Lower lobe of right lung (tissue), 2 donors: ENCODE results near the gene SACM1L. TPM values are rescaled to one million over a fixed set of nuclear protein-coding genes. Genes with fewer than 3 reads are reported as not detected.

Source experiments
- ATAC-seq, 2 donors: fragments of 200-7000 bp; cut with Tn5 transposase; one replicate each; pipeline ENCODE4 v1.9.1; 2020 to 2022; ENCODE audit warnings: mild to moderate bottlenecking in 2 of 2, moderate library complexity in 2 of 2
- DNase-seq: peaks from one replicate; pipeline ENCODE4 v3.0.0-alpha.2; 2020
- H3K27ac ChIP-seq: fragments of 200-600 bp; one replicate; pipeline ENCODE4 v1.8.0; 2022
- H3K27me3 ChIP-seq: fragments of 200-600 bp; one replicate; pipeline ENCODE4 v1.8.0; 2022; ENCODE audit warnings: low read depth
- H3K36me3 ChIP-seq: fragments of 200-600 bp; one replicate; pipeline ENCODE4 v1.8.0; 2022; ENCODE audit warnings: mild to moderate bottlenecking
- H3K4me1 ChIP-seq: fragments of 200-600 bp; one replicate; pipeline ENCODE4 v1.8.0; 2022
- H3K4me3 ChIP-seq: fragments of 200-600 bp; one replicate; pipeline ENCODE4 v1.8.0; 2022; ENCODE audit warnings: mild to moderate bottlenecking
- H3K9me3 ChIP-seq: fragments of 200-600 bp; one replicate; pipeline ENCODE4 v1.8.0; 2022
- CTCF ChIP-seq: fragments of 200-600 bp; IDR thresholded peaks from one replicate; pipeline ENCODE4 v1.8.0; 2022; ENCODE audit warnings: antibody characterized with exemption, mild to moderate bottlenecking
- intact Hi-C: fragments of 100-400 bp; cut with DNase I; formaldehyde crosslinking; loops from one replicate; pipeline ENCODE4 v1.11.0; 2022
- total RNA-seq: library from RNA; stranded (reverse); fragmentation: NEBNext Ultra II Directional; extraction: Animal tissue kit (Norgen Biotek cat#: 25700); gene quantifications from one replicate; pipeline ENCODE4 v1.2.1, GENCODE V29; 2021
- donor health status: DM: no; HTN: yes; CAD: no; lungs with severe emphysema.

Gene SACM1L
- total RNA-seq, 1 donor from 2014 or later = 80.5 TPM

- Histone ChIP-seq H3K4me3 (no peak overlapping the region), H3K36me3 (peaks cover 10% of the 10 kb centered on the region), H3K27me3 (no peaks in the 10 kb centered on the region), H3K4me1 (peaks cover 46% of the 10 kb centered on the region), H3K27ac (peak overlapping the region; percentile 18), H3K9me3 (no peaks in the 10 kb centered on the region)
- no peak for TF ChIP-seq CTCF
- DNase-seq = no peak
- no peak for ATAC-seq
- intact Hi-C loops = no loop called here
These were observed 28.7 kb upstream of the SACM1L start for GRCh38 chr3:45660567-45660901.

- DNase-seq (peak; percentile 56), ATAC-seq (peak; percentile 52 to 54)
- Histone ChIP-seq H3K27ac (peak overlapping the region; percentile 71), H3K4me1 (peaks cover 54% of the 10 kb centered on the region), H3K27me3 (no peaks in the 10 kb centered on the region), H3K36me3 (peaks cover 34% of the 10 kb centered on the region), H3K9me3 (no peaks in the 10 kb centered on the region), H3K4me3 (peak overlapping the region; percentile 47)
- intact Hi-C loops = no loop called here
- TF ChIP-seq CTCF = no peak
These were observed 24.6 kb upstream of the SACM1L start for GRCh38 chr3:45664578-45664977.

- DNase-seq (no peak), ATAC-seq (peak; percentile 49 to 70)
- Histone ChIP-seq H3K36me3 (peaks cover 40% of the 10 kb centered on the region), H3K9me3 (no peaks in the 10 kb centered on the region), H3K4me3 (peak overlapping the region; percentile 47), H3K27me3 (no peaks in the 10 kb centered on the region), H3K4me1 (peaks cover 48% of the 10 kb centered on the region), H3K27ac (peak overlapping the region; percentile 71)
- TF ChIP-seq CTCF = peak; percentile 63
- intact Hi-C loops = no loop called here
These were observed 24.1 kb upstream of the SACM1L start for GRCh38 chr3:45665101-45665572.

GRCh38 chr3:45666757-45667431, 22.3 kb upstream of the SACM1L start:
- ATAC-seq (no peak), DNase-seq (no peak)
- Histone ChIP-seq H3K4me1 (peaks cover 58% of the 10 kb centered on the region), H3K4me3 (no peak overlapping the region), H3K9me3 (no peaks in the 10 kb centered on the region), H3K27ac (no peak overlapping the region), H3K27me3 (no peaks in the 10 kb centered on the region), H3K36me3 (peaks cover 46% of the 10 kb centered on the region)
- no peak for TF ChIP-seq CTCF
- intact Hi-C loops = no loop called here

GRCh38 chr3:45667569-45667934, 21.6 kb upstream of the SACM1L start:
- peaks cover 58% of the 10 kb centered on the region for H3K4me1 ChIP-seq
- H3K27ac ChIP-seq = no peak overlapping the region
- ATAC-seq = no peak
- no peak for DNase-seq
- H3K9me3 ChIP-seq = no peaks in the 10 kb centered on the region
- TF ChIP-seq CTCF = no peak
- no peaks in the 10 kb centered on the region for H3K27me3 ChIP-seq
- no peak overlapping the region for H3K4me3 ChIP-seq
- peaks cover 52% of the 10 kb centered on the region for H3K36me3 ChIP-seq
- intact Hi-C loops = no loop called here
